PC-9 (cell line): Measurements from ENCODE around the gene XPNPEP1.

ENCODE experiments used
- CTCF ChIP-seq: fragments of 200-600 bp; sonication (generic); conservative IDR thresholded peaks from 2 replicates; pipeline ENCODE4 v1.6.1; 2017; ENCODE audit warnings: mixed run types, antibody characterized with exemption, mild to moderate bottlenecking, moderate library complexity
- EZH2 ChIP-seq: fragments of 200-600 bp; sonication (generic); IDR thresholded peaks from 2 replicates; pipeline ENCODE4 v1.8.0; 2017; ENCODE audit warnings: antibody characterized with exemption, low read depth

GRCh38 chr10:109835257-109835656, 88.1 kb downstream of the XPNPEP1 start:
- TF ChIP-seq EZH2 (no peak), CTCF (no peak)
